ENCODE measurements around the gene GRIN3B. TPM values are rescaled to one million over a fixed set of nuclear protein-coding genes. Genes with fewer than 3 reads are reported as not detected.

The GRIN3B gene
- total and polyA plus RNA-seq, 2 donors from 2014 or later = 0.15 to 0.44 TPM

DNA sequence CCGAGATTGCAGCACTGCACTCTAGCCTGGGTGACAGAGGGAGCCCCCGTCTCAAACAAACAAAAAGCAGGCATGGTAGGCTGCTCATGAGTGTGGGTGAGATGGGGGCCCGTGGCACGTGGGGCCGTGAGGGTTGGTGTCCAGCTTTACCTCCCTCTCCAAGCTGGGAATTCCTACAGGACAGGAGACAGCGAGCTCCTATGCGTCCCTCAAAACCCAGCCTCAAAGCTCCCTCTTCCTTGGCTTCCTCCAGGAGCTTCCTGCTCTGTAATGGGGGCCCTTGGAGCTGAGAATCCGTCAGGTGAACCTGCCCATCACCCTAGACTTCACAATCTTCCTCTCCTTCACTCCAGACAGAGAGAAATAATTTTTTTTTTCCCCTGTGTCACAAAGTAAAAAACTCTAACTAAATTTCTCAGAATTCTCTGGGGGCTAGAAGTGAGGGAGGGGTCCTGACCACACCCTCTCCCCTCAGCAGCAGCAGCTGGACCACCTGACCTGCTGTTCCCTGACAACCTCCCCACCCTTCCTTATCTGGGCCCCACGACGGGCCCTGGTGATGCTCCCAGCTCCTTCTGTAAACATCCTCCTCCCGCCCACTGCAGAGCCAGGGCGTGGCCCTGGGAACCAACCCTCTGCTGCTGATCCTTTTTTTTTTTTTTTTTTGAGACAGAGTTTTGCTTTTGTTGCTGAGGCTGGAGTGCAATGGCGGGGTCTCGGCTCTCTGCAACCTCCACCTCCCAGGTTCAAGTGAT lies 38.2 kb upstream of the GRIN3B start:
- no peak overlapping the region for H3K4me3 ChIP-seq (ENCODE audit: low read length in 3 of 3)
- TF ChIP-seq, protein P1, sequence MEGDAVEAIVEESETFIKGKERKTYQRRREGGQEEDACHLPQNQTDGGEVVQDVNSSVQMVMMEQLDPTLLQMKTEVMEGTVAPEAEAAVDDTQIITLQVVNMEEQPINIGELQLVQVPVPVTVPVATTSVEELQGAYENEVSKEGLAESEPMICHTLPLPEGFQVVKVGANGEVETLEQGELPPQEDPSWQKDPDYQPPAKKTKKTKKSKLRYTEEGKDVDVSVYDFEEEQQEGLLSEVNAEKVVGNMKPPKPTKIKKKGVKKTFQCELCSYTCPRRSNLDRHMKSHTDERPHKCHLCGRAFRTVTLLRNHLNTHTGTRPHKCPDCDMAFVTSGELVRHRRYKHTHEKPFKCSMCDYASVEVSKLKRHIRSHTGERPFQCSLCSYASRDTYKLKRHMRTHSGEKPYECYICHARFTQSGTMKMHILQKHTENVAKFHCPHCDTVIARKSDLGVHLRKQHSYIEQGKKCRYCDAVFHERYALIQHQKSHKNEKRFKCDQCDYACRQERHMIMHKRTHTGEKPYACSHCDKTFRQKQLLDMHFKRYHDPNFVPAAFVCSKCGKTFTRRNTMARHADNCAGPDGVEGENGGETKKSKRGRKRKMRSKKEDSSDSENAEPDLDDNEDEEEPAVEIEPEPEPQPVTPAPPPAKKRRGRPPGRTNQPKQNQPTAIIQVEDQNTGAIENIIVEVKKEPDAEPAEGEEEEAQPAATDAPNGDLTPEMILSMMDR (IDR thresholded peaks at IDR 0.05; ENCODE audit: borderline replicate concordance, extremely low read depth, insufficient read depth) = no peak
- peaks cover 0 to 5% (median 0%) of the 10 kb centered on the region in 3 donors for H3K4me1 ChIP-seq (ENCODE audit: control insufficient read depth in 2 of 3, insufficient read depth in 2 of 3, low read depth in 1 of 3, low read length in 3 of 3)
- no peaks in the 10 kb centered on the region for H3K9me3 ChIP-seq (ENCODE audit: control insufficient read depth in 2 of 3, insufficient read depth in 1 of 3, low read length in 3 of 3)
- no peak overlapping the region for H3K9ac ChIP-seq (ENCODE audit: low read length in 3 of 3)
- no peaks in the 10 kb centered on the region for H3K27me3 ChIP-seq (ENCODE audit: control insufficient read depth, insufficient read depth, low read length)
- intact Hi-C loops (cut with DNase I) = no loop called here
- no peak for FAIRE-seq
- peak in 1 of 5 donors; percentile 69 for DNase-seq
- no peak overlapping the region for H3K27ac ChIP-seq (ENCODE audit: low read depth in 2 of 2, low read length in 2 of 2)
- peaks cover 2 to 6% (median 4%) of the 10 kb centered on the region in 3 donors for H3K36me3 ChIP-seq (ENCODE audit: control insufficient read depth in 2 of 3, insufficient read depth in 3 of 3, low read length in 3 of 3)

DNA sequence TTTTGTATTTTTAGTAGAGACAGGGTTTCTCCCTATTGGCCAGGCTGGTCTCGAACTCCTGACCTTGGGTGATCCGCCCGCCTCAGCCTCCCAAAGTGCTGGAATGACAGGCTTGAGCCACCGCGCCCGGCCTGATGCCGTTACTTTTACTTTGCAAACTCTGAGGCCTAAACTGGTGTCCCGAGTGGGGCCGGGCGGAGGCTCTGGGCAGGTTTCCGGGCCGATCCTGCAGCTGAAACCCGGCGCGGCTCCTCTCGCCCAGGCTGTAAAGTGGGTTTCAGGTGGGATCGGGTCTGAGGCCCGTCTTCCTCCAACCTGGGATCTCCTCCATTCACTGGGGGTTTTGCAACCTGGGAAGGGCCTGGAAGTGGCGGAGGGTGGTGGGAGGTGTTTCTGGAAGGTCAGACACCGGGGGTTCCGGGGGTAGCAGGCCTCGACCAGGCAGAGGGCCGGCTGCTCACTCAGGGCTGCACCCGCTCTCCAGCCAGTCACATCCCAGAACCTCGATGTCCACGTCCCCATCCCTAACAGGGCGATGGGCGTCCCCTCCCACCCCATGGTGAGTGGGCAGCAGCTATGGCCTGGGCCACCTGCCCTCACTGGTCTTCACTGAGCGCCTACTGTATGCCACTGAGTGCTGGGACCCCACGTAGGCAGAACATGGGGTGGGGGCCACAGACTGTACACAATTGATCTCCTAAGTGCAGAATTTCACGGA lies 37.4 kb upstream of the GRIN3B start:
- no peak overlapping the region for H3K27ac ChIP-seq (ENCODE audit: low read depth in 2 of 2, low read length in 2 of 2)
- DNase-seq = peak in 2 of 5 donors; percentile 57 to 66
- H3K4me1 ChIP-seq (ENCODE audit: control insufficient read depth in 2 of 3, insufficient read depth in 2 of 3, low read depth in 1 of 3, low read length in 3 of 3) = no peaks in the 10 kb centered on the region
- FAIRE-seq = no peak
- H3K36me3 ChIP-seq (ENCODE audit: control insufficient read depth in 2 of 3, insufficient read depth in 3 of 3, low read length in 3 of 3) = peaks cover 2 to 7% (median 6%) of the 10 kb centered on the region in 3 donors
- H3K9me3 ChIP-seq (ENCODE audit: control insufficient read depth in 2 of 3, insufficient read depth in 1 of 3, low read length in 3 of 3) = no peaks in the 10 kb centered on the region
- no peaks in the 10 kb centered on the region for H3K27me3 ChIP-seq (ENCODE audit: control insufficient read depth, insufficient read depth, low read length)
- TF ChIP-seq, protein P1 (IDR thresholded peaks at IDR 0.05; ENCODE audit: borderline replicate concordance, extremely low read depth, insufficient read depth) = no peak
- intact Hi-C loops (cut with DNase I) = no loop called here
- no peak overlapping the region for H3K4me3 ChIP-seq (ENCODE audit: low read length in 3 of 3)
- no peak overlapping the region for H3K9ac ChIP-seq (ENCODE audit: low read length in 3 of 3)

GRCh38 chr19:963486-963951 lies 36.7 kb upstream of the GRIN3B start:
- TF ChIP-seq, protein P1 (IDR thresholded peaks at IDR 0.05; ENCODE audit: borderline replicate concordance, extremely low read depth, insufficient read depth) = no peak
- peaks cover 2 to 7% (median 6%) of the 10 kb centered on the region in 3 donors for H3K36me3 ChIP-seq (ENCODE audit: control insufficient read depth in 2 of 3, insufficient read depth in 3 of 3, low read length in 3 of 3)

More at GRCh38 chr19:963486-963951, 36.7 kb upstream of the GRIN3B start:
- Histone ChIP-seq H3K9ac (ENCODE audit: low read length in 3 of 3) (no peak overlapping the region), H3K9me3 (ENCODE audit: control insufficient read depth in 2 of 3, insufficient read depth in 1 of 3, low read length in 3 of 3) (no peaks in the 10 kb centered on the region), H3K4me3 (ENCODE audit: low read length in 3 of 3) (no peak overlapping the region), H3K4me1 (ENCODE audit: control insufficient read depth in 2 of 3, insufficient read depth in 2 of 3, low read depth in 1 of 3, low read length in 3 of 3) (no peaks in the 10 kb centered on the region), H3K27ac (ENCODE audit: low read depth in 2 of 2, low read length in 2 of 2) (no peak overlapping the region), H3K27me3 (ENCODE audit: control insufficient read depth, insufficient read depth, low read length) (no peaks in the 10 kb centered on the region)
- FAIRE-seq (no peak), DNase-seq (peak in 2 of 5 donors; percentile 60 to 67)
- intact Hi-C loops (cut with DNase I) = no loop called here
